ENCODE measurements around the gene DGCR6.
"Not testable (repeated sequence)": the region's sequence is repeated elsewhere in the genome, so short reads cannot be mapped to it uniquely, and the experiment has no call there.

GRCh38 chr22:18958321-18958705, 52.2 kb downstream of the DGCR6 start:
- not testable (repeated sequence) for TF ChIP-seq CTCF (IDR thresholded peaks at IDR 0.05); ZFX (IDR thresholded peaks at IDR 0.05; ENCODE audit: borderline replicate concordance)
